Gastrocnemius medialis (tissue), 4 donors: ENCODE data around the gene RORB.

Source experiments
- CTCF ChIP-seq, 5 experiments: fragments of 450-650 bp in 3 of 5; fragments of 200-600 bp in 2 of 5; sonication (generic) in 2 of 5; IDR thresholded peaks in 4 of 5; conservative IDR thresholded peaks in 1 of 5; 1 replicate in 4 of 5; 2 replicates in 1 of 5; pipeline ENCODE4 v1.5.1; 2016 to 2019; ENCODE audit warnings: antibody characterized with exemption in 5 of 5, mild to moderate bottlenecking in 3 of 5, moderate library complexity in 3 of 5
- POLR2A ChIP-seq, 2 donors: fragments of 450-650 bp; IDR thresholded peaks; one replicate each; pipeline ENCODE4 v1.6.1; 2017; ENCODE audit warnings: antibody characterized with exemption in 2 of 2, mild to moderate bottlenecking in 2 of 2, moderate library complexity in 2 of 2

- no peak for TF ChIP-seq CTCF (IDR thresholded peaks at IDR 0.05 in 4 of 5, conservative IDR thresholded peaks at IDR 0.05 in 1 of 5)
- TF ChIP-seq POLR2A (IDR thresholded peaks at IDR 0.05): no peak
These were observed 101.7 kb downstream of the RORB start for GRCh38 chr9:74598874-74599273.
